Left renal pelvis (tissue), 4 donors: ENCODE measurements around the gene GNG4. TPM values are rescaled to one million over a fixed set of nuclear protein-coding genes. Genes with fewer than 3 reads are reported as not detected.

Experiments used
- DNase-seq, 4 donors: peaks; one replicate each; pipeline ENCODE4 v3.0.0-alpha.2; 2013; ENCODE audit warnings: low read depth in 4 of 4, low spot score in 3 of 4
- polyA plus RNA-seq, 4 donors: library from polyadenylated mRNA; unstranded; fragments of 120-200 nt; gene quantifications; one replicate each; pipeline ENCODE4 v1.2.1, GENCODE V29; 2013; ENCODE audit not compliant: insufficient read length in 4 of 4

Gene GNG4
- polyA plus RNA-seq, 4 donors, result 2.9 to 5.0 (median 3.8) TPM

DNA sequence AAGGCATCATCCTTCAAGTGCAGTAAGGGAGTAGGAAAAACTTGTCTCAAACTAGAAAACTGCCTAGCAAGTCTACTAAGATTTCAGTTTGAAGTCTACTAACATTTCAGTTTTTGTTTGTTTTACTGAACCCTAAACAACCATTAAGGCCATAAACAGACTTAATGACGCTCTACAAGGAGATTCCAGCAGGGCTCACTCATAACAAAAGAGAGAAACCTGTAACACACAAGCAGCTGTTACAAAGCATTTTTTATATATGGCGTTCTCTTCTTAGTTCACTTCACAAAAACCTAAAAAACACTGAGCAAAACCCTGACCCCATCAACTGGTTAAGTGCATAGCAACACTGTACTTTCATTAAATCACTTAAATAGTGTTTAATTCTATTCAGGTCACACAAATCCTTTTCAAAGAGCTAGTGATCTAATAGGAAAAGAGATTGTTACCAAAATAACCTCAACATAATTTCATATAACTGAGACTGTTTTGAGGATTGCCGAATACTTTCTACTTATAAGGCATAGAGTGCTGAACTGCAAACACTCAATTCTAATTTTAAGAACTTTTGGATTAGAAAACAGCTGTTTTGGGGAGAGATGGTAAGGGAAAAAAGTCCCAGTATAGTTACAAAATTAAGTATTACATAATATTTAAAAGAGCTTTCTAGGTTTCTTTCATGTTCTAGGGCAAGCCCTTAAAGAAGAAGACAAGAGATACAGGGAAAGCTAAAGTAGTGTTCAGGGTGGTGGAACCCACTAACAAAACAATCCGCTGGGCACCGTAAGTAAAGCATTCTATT is 146.8 kb downstream of the GNG4 start:
- DNase-seq, result peak; percentile 20 to 45 (median 36)

DNA sequence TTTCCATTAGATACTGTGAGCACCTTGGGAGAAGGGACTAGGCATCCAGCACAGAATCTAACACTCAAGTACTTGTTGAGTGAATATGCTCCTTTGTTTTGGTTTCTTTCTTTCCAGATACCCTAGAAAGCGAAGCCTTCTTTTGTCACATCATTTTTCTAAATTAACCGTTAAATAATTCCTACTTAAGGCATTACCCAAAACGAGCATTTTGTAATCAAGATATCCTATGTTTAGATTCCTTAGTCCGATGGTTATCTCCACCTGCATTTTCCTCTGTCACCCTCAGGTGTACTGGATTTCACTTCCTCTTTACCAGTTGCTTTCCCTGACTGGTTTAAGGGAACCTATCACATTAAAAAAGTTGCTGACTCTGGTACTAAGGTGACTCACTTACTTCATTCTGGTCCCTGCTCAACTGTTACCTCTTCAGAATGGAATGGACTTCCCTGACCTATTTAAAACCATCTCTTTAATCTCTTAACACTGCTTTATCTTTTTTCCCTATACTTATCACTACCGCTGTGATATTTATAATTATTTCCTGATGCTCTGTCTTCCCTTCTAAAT is 148.5 kb downstream of the GNG4 start:
- no peak for DNase-seq

Other genes with a start within 250 kb of the GNG4 start
- 10 to 100 TPM; 21.1 to 32.9 (median 24.8) TPM for gene B3GALNT2, start 145.3 kb downstream of the GNG4 start, polyA plus RNA-seq
- gene LYST, start 217.1 kb upstream of the GNG4 start, polyA plus RNA-seq, result 10 to 100 TPM in 3 of 4 donors, 1 to 10 TPM in 1; 8.2 to 14.6 (median 11.5) TPM